Epithelial cell of proximal tubule (primary cell): ENCODE measurements around the gene LFNG. TPM values are rescaled to one million over a fixed set of nuclear protein-coding genes. Genes with fewer than 3 reads are reported as not detected.

ENCODE experiments used
- DNase-seq: peaks from one replicate; pipeline ENCODE4 v3.0.0-alpha.2; 2011; ENCODE audit warnings: low read depth
- H3K4me3 ChIP-seq: 2 replicates; pipeline ENCODE4 v1.5.1; 2011; ENCODE audit warnings: low read depth, mild to moderate bottlenecking, low read length
- CTCF ChIP-seq: conservative IDR thresholded peaks from 2 replicates; pipeline ENCODE4 v1.5.1; 2012; ENCODE audit warnings: low read depth, mild to moderate bottlenecking, low read length
- total RNA-seq: library from RNA; depleted of rRNA; stranded (reverse); fragments of >200 nt; gene quantifications from 2 replicates; pipeline ENCODE4 v1.2.3, GENCODE V29; 2015

LFNG gene
- total RNA-seq, 1 donor from 2014 or later = 32.1 TPM

GRCh38 chr7:2512179-2512661, 7.4 kb upstream of the LFNG start:
- no peak for DNase-seq
- no peak for TF ChIP-seq CTCF
- no peak overlapping the region for H3K4me3 ChIP-seq

GRCh38 chr7:2512713-2513112, 6.9 kb upstream of the LFNG start:
- DNase-seq = no peak
- no peak overlapping the region for H3K4me3 ChIP-seq
- no peak for TF ChIP-seq CTCF

- no peak for TF ChIP-seq CTCF
- no peak overlapping the region for H3K4me3 ChIP-seq
- no peak for DNase-seq
Measured at GRCh38 chr7:2513702-2514101, 5.9 kb upstream of the LFNG start.

GRCh38 chr7:2514473-2515423, 4.8 kb upstream of the LFNG start:
- no peak overlapping the region for H3K4me3 ChIP-seq
- no peak for TF ChIP-seq CTCF
- DNase-seq = no peak

GRCh38 chr7:2515424-2516193, 4.0 kb upstream of the LFNG start:
- H3K4me3 ChIP-seq = no peak overlapping the region
- no peak for TF ChIP-seq CTCF
- no peak for DNase-seq

GRCh38 chr7:2516194-2516555, 3.4 kb upstream of the LFNG start:
- peak; percentile 75 for DNase-seq
- TF ChIP-seq CTCF = no peak
- H3K4me3 ChIP-seq = no peak overlapping the region
